GM10248 (cell line): ENCODE measurements around the gene CHD9NB.
A peak's percentile ranks its signal among the peaks of the same experiment; 100 is the strongest.

ENCODE experiments used
- CTCF ChIA-PET: fragments of 300-600 bp; sonication (Branson Sonifier 250); formaldehyde crosslinking; extraction: SDS; loops from one replicate; lab custom pipeline; 2021; ENCODE audit warnings: antibody characterized with exemption; lab: Yijun Ruan, JAX
- POLR2A ChIA-PET: fragments of 350-650 bp; sonication (Branson Sonifier 250); formaldehyde crosslinking; extraction: SDS; loops from one replicate; lab custom pipeline; 2020; ENCODE audit warnings: antibody characterized with exemption; lab: Yijun Ruan, JAX
- DNase-seq: peaks from one replicate; pipeline ENCODE4 v3.0.0; 2012; ENCODE audit errors: extremely low spot score
- CTCF ChIP-seq: IDR thresholded peaks from 2 replicates; pipeline ENCODE4 v1.5.1; 2012; ENCODE audit warnings: mild to moderate bottlenecking, low read depth; ENCODE audit errors: extremely low read depth, missing control alignments, control extremely low read depth

Gene CHD9NB

GRCh38 chr16:53024045-53024444 is 28.7 kb downstream of the CHD9NB start:
- POLR2A ChIA-PET = no interaction called here
- no peak for DNase-seq

GRCh38 chr16:53022374-53022773 is 30.3 kb downstream of the CHD9NB start:
- POLR2A ChIA-PET = no interaction called here
- CTCF ChIA-PET = interaction anchor here (0.8 to 1.9 kb wide), 9 partner anchors 9 to 831 kb away, joined by 3 to 6 read pairs (median 3); no protein-coding TSS in a partner anchor
- DNase-seq = peak; percentile 50
- TF ChIP-seq CTCF = peak; percentile 35

More at GRCh38 chr16:53024045-53024444, 28.7 kb downstream of the CHD9NB start:
- CTCF ChIA-PET = interaction anchor here (1.1 kb wide), 1 partner anchor 21 kb away, joined by 4 read pairs; no protein-coding TSS in a partner anchor
- TF ChIP-seq CTCF = no peak

- TF ChIP-seq CTCF = no peak
- DNase-seq = no peak
- ChIA-PET CTCF (no interaction called here), POLR2A (no interaction called here)
Measured at GRCh38 chr16:53018834-53019416, 33.8 kb downstream of the CHD9NB start.

GRCh38 chr16:53014287-53014686 is 38.4 kb downstream of the CHD9NB start:
- ChIA-PET POLR2A (no interaction called here), CTCF (no interaction called here)
- TF ChIP-seq CTCF = no peak
- DNase-seq = no peak

- no peak for TF ChIP-seq CTCF
- ChIA-PET CTCF (no interaction called here), POLR2A (no interaction called here)
- no peak for DNase-seq
Measured at GRCh38 chr16:53007095-53007494, 45.6 kb downstream of the CHD9NB start.

GRCh38 chr16:52997922-52998321 is 54.8 kb downstream of the CHD9NB start:
- POLR2A ChIA-PET = no interaction called here
- no peak for TF ChIP-seq CTCF
- no peak for DNase-seq
- CTCF ChIA-PET = no interaction called here

- ChIA-PET CTCF (interaction anchor here (1.0 kb wide), 1 partner anchor 14 kb away, joined by 3 read pairs; no protein-coding TSS in a partner anchor), POLR2A (no interaction called here)
- TF ChIP-seq CTCF = no peak
- no peak for DNase-seq
Measured at GRCh38 chr16:52994942-52995341, 57.8 kb downstream of the CHD9NB start.
